Fibroblast of lung (primary cell): ENCODE measurements around the gene DPYD. TPM values are rescaled to one million over a fixed set of nuclear protein-coding genes. Genes with fewer than 3 reads are reported as not detected.

ENCODE experiments used
- DNase-seq, 2 donors: peaks; one replicate each; pipeline versions ENCODE4 v3.0.0 to v3.0.0-alpha.2; 2010; ENCODE audit warnings: low read depth in 2 of 2
- H2AFZ ChIP-seq: 2 replicates; pipeline ENCODE4 v1.5.1; 2012; ENCODE audit warnings: low read length, control low read depth, inconsistent platforms
- H3K27ac ChIP-seq: 2 replicates; pipeline ENCODE4 v1.5.1; 2011; ENCODE audit warnings: low read length, control low read depth; ENCODE audit not compliant: insufficient read depth
- H3K27me3 ChIP-seq: 2 replicates; pipeline ENCODE4 v1.5.1; 2011; ENCODE audit warnings: mild to moderate bottlenecking, low read length; ENCODE audit not compliant: control insufficient read depth, insufficient read depth
- H3K36me3 ChIP-seq: 2 replicates; pipeline ENCODE4 v1.5.1; 2011; ENCODE audit warnings: low read length; ENCODE audit not compliant: control insufficient read depth, insufficient read depth
- H3K4me1 ChIP-seq: 2 replicates; pipeline ENCODE4 v1.5.1; 2011; ENCODE audit warnings: low read length; ENCODE audit not compliant: control insufficient read depth, insufficient read depth; ENCODE audit errors: extremely low read depth
- H3K4me2 ChIP-seq: 2 replicates; pipeline ENCODE4 v1.5.1; 2011; ENCODE audit warnings: low read length, control low read depth; ENCODE audit not compliant: insufficient read depth; ENCODE audit errors: extremely low read depth
- H3K4me3 ChIP-seq, 4 experiments: fragments of 200-600 bp in 1 of 4; sonication (generic) in 1 of 4; replicated peaks in 1 of 4; 2 replicates each; pipeline ENCODE4 v1.5.1; 2011 to 2016; ENCODE audit warnings: low read length in 4 of 4, low read depth in 3 of 4, mild to moderate bottlenecking in 3 of 4, control low read depth in 2 of 4, inconsistent platforms in 1 of 4, mixed read lengths in 1 of 4; ENCODE audit not compliant: insufficient read depth in 1 of 4; ENCODE audit errors: control extremely low read depth in 1 of 4
- H3K79me2 ChIP-seq: 2 replicates; pipeline ENCODE4 v1.5.1; 2012; ENCODE audit warnings: mild to moderate bottlenecking, low read length, inconsistent platforms; ENCODE audit not compliant: control insufficient read depth, insufficient read depth
- H3K9ac ChIP-seq: 2 replicates; pipeline ENCODE4 v1.5.1; 2011; ENCODE audit warnings: mild to moderate bottlenecking, low read length, control low read depth; ENCODE audit not compliant: insufficient read depth
- H3K9me3 ChIP-seq: 2 replicates; pipeline ENCODE4 v1.5.1; 2012; ENCODE audit warnings: low read depth, low read length; ENCODE audit not compliant: control insufficient read depth, insufficient read depth
- H4K20me1 ChIP-seq: 2 replicates; pipeline ENCODE4 v1.5.1; 2011; ENCODE audit warnings: low read length; ENCODE audit not compliant: control insufficient read depth, insufficient read depth; ENCODE audit errors: extremely low read depth
- CTCF ChIP-seq, 2 donors: IDR thresholded peaks in 1 of 2; conservative IDR thresholded peaks in 1 of 2; 1 replicate in 1 of 2; 2 replicates in 1 of 2; pipeline ENCODE4 v1.5.1; 2011 to 2012; ENCODE audit warnings: low read length in 2 of 2, control low read depth in 1 of 2, inconsistent platforms in 1 of 2, low read depth in 1 of 2, mild to moderate bottlenecking in 1 of 2
- EZH2 ChIP-seq: IDR thresholded peaks from 2 replicates; pipeline ENCODE4 v1.5.1; 2012; ENCODE audit warnings: low read length, control low read depth, mild to moderate bottlenecking; ENCODE audit errors: missing control alignments
- polyA plus RNA-seq, 2 donors: library from polyadenylated mRNA; depleted of rRNA in 1 of 2; stranded (reverse) in 1 of 2; unstranded in 1 of 2; fragments of >200 nt; gene quantifications; 2 replicates each; pipeline ENCODE4 v1.2.1, GENCODE V29; 2011 to 2012; ENCODE audit warnings: missing spikeins in 1 of 2
- total RNA-seq: library from RNA; depleted of rRNA; stranded (reverse); fragments of >200 nt; gene quantifications from 2 replicates; pipeline ENCODE4 v1.2.1, GENCODE V29; 2014

The DPYD gene
- total and polyA plus RNA-seq, 2 donors (not counting 1 experiment from before 2014, with no cell fraction given): 32.0 to 63.1 TPM

GRCh38 chr1:97119260-97120158, 801.3 kb downstream of the DPYD start:
- no peaks in the 10 kb centered on the region for H3K36me3 ChIP-seq
- H3K4me3 ChIP-seq: no peak overlapping the region
- no peak overlapping the region for H3K4me2 ChIP-seq
- no peak for DNase-seq
- H4K20me1 ChIP-seq: no peaks in the 10 kb centered on the region
- TF ChIP-seq CTCF (conservative IDR thresholded peaks at IDR 0.05 in 1 of 2, IDR thresholded peaks at IDR 0.05 in 1 of 2; ENCODE audit: low read depth in 1 of 2, low read length in 2 of 2): no peak
- no peak for TF ChIP-seq EZH2
- H3K27ac ChIP-seq: no peak overlapping the region
- H3K4me1 ChIP-seq: no peaks in the 10 kb centered on the region
- H3K79me2 ChIP-seq: no peaks in the 10 kb centered on the region
- H2AFZ ChIP-seq: no peak overlapping the region
- no peaks in the 10 kb centered on the region for H3K27me3 ChIP-seq
- H3K9me3 ChIP-seq: no peaks in the 10 kb centered on the region
- no peak overlapping the region for H3K9ac ChIP-seq

GRCh38 chr1:97114842-97115241, 806.0 kb downstream of the DPYD start:
- Histone ChIP-seq H3K4me1 (no peaks in the 10 kb centered on the region), H3K27ac (no peak overlapping the region), H3K36me3 (no peaks in the 10 kb centered on the region), H3K27me3 (no peaks in the 10 kb centered on the region), H3K9me3 (no peaks in the 10 kb centered on the region), H2AFZ (no peak overlapping the region), H4K20me1 (no peaks in the 10 kb centered on the region), H3K9ac (no peak overlapping the region), H3K79me2 (no peaks in the 10 kb centered on the region), H3K4me3 (no peak overlapping the region), H3K4me2 (no peak overlapping the region)
- TF ChIP-seq EZH2 (no peak), CTCF (conservative IDR thresholded peaks at IDR 0.05 in 1 of 2, IDR thresholded peaks at IDR 0.05 in 1 of 2; ENCODE audit: low read depth in 1 of 2, low read length in 2 of 2) (no peak)
- DNase-seq: no peak

GRCh38 chr1:97112442-97112841, 808.4 kb downstream of the DPYD start:
- no peaks in the 10 kb centered on the region for H3K79me2 ChIP-seq
- TF ChIP-seq CTCF (conservative IDR thresholded peaks at IDR 0.05 in 1 of 2, IDR thresholded peaks at IDR 0.05 in 1 of 2; ENCODE audit: low read depth in 1 of 2, low read length in 2 of 2) (no peak), EZH2 (no peak)
- no peaks in the 10 kb centered on the region for H3K36me3 ChIP-seq
- no peak overlapping the region for H3K9ac ChIP-seq
- H3K4me1 ChIP-seq: no peaks in the 10 kb centered on the region
- H2AFZ ChIP-seq: no peak overlapping the region
- DNase-seq: no peak
- no peaks in the 10 kb centered on the region for H3K27me3 ChIP-seq
- H3K4me3 ChIP-seq: no peak overlapping the region
- H3K4me2 ChIP-seq: no peak overlapping the region
- no peak overlapping the region for H3K27ac ChIP-seq
- H4K20me1 ChIP-seq: no peaks in the 10 kb centered on the region
- no peaks in the 10 kb centered on the region for H3K9me3 ChIP-seq
